SK-N-SH (cell line): ENCODE data around the gene CCDC102B. TPM values are rescaled to one million over a fixed set of nuclear protein-coding genes. Genes with fewer than 3 reads are reported as not detected.

ENCODE experiments used
- CTCF ChIA-PET: fragments of 300-600, 350-600 bp; formaldehyde crosslinking; extraction: SDS; loops from one replicate; lab custom pipeline; 2021; lab: Yijun Ruan, JAX
- POLR2A ChIA-PET: fragments of 350-600 bp; sonication (Branson Sonifier 250); formaldehyde crosslinking; extraction: SDS; loops from one replicate; lab custom pipeline; 2020; ENCODE audit warnings: antibody characterized with exemption, inconsistent platforms; lab: Yijun Ruan, JAX
- DNase-seq: peaks from one replicate; pipeline ENCODE4 v3.0.0; 2012
- H2AFZ ChIP-seq: fragments of 200-600 bp; sonication (generic); 2 replicates; pipeline ENCODE4 v1.8.1; 2016; ENCODE audit warnings: antibody characterized with exemption, mild to moderate bottlenecking, low read depth
- H3F3A ChIP-seq: fragments of 200-600 bp; sonication (generic); replicated peaks from 2 replicates; pipeline ENCODE3; 2016; ENCODE audit warnings: antibody characterized with exemption, mild to moderate bottlenecking; ENCODE audit not compliant: insufficient read depth
- H3K27ac ChIP-seq, 2 experiments: fragments of 200-500 bp in 1 of 2; fragments of 200-600 bp in 1 of 2; sonication (Bioruptor generic) in 1 of 2; sonication (generic), shearing (Covaris generic) in 1 of 2; 2 replicates each; pipeline versions ENCODE4 v1.5.1 to v1.6.1; 2014 to 2016; ENCODE audit warnings: low read depth in 2 of 2, inconsistent platforms in 1 of 2, low read length in 1 of 2, mild to moderate bottlenecking in 1 of 2, mixed read lengths in 1 of 2
- H3K27me3 ChIP-seq: fragments of 200-600 bp; sonication (generic), shearing (Covaris generic); 2 replicates; pipeline ENCODE4 v1.6.1; 2016; ENCODE audit warnings: mixed run types; ENCODE audit not compliant: insufficient read depth
- H3K36me3 ChIP-seq, 2 experiments: fragments of 200-500 bp in 1 of 2; fragments of 200-600 bp in 1 of 2; sonication (Bioruptor generic) in 1 of 2; sonication (generic) in 1 of 2; replicated peaks in 1 of 2; 2 replicates each; pipeline versions ENCODE3 to v1.5.1; 2014 to 2016; ENCODE audit warnings: low read length in 1 of 2, mild to moderate bottlenecking in 1 of 2; ENCODE audit not compliant: insufficient read depth in 2 of 2, control insufficient read depth in 1 of 2
- H3K4me1 ChIP-seq, 2 experiments: fragments of 200-500 bp in 1 of 2; fragments of 200-600 bp in 1 of 2; sonication (Bioruptor generic) in 1 of 2; sonication (generic), shearing (Covaris generic) in 1 of 2; 2 replicates each; pipeline versions ENCODE4 v1.5.1 to v1.6.1; 2014 to 2016; ENCODE audit warnings: low read depth in 1 of 2, low read length in 1 of 2, mixed run types in 1 of 2; ENCODE audit not compliant: insufficient read depth in 2 of 2, control insufficient read depth in 1 of 2
- H3K4me2 ChIP-seq: fragments of 200-600 bp; sonication (generic), shearing (Covaris generic); 2 replicates; pipeline ENCODE4 v1.6.1; 2017; ENCODE audit warnings: mixed run types
- H3K4me3 ChIP-seq, 2 experiments: fragments of 200-500 bp in 1 of 2; fragments of 200-600 bp in 1 of 2; sonication (Bioruptor generic) in 1 of 2; sonication (generic), shearing (Covaris generic) in 1 of 2; 2 replicates each; pipeline versions ENCODE4 v1.5.1 to v1.8.1; 2014 to 2016; ENCODE audit warnings: low read depth in 2 of 2, inconsistent platforms in 1 of 2, low read length in 1 of 2, mild to moderate bottlenecking in 1 of 2, mixed read lengths in 1 of 2, moderate library complexity in 1 of 2
- H3K79me2 ChIP-seq: fragments of 200-600 bp; sonication (generic); 2 replicates; pipeline ENCODE4 v1.8.1; 2017; ENCODE audit warnings: mild to moderate bottlenecking; ENCODE audit not compliant: insufficient read depth
- H3K9ac ChIP-seq: fragments of 200-600 bp; sonication (generic); 2 replicates; pipeline ENCODE4 v1.6.1; 2017; ENCODE audit warnings: mixed run types
- H3K9me2 ChIP-seq: fragments of 200-600 bp; sonication (generic); 2 replicates; pipeline ENCODE4 v1.6.1; 2017; ENCODE audit warnings: mixed run types
- H3K9me3 ChIP-seq: fragments of 200-600 bp; sonication (generic); 2 replicates; pipeline ENCODE4 v1.6.1; 2017; ENCODE audit warnings: mixed run types, mild to moderate bottlenecking, moderate library complexity
- H4K20me1 ChIP-seq: fragments of 200-600 bp; sonication (generic); 2 replicates; pipeline ENCODE4 v1.6.1; 2017; ENCODE audit warnings: mild to moderate bottlenecking, mixed run types; ENCODE audit not compliant: insufficient read depth
- EZH2phosphoT487 ChIP-seq: fragments of 200-600 bp; sonication (generic); IDR thresholded peaks from 2 replicates; pipeline ENCODE4 v1.6.1; 2017; ENCODE audit warnings: low read depth, mixed run types, mild to moderate bottlenecking, antibody characterized with exemption, moderate library complexity, borderline replicate concordance
- FOXM1 ChIP-seq: IDR thresholded peaks from 2 replicates; pipeline ENCODE4 v1.4.0; 2012; ENCODE audit warnings: low read depth, mild to moderate bottlenecking
- GABPA ChIP-seq: IDR thresholded peaks from 2 replicates; pipeline ENCODE4 v1.4.0; 2012; ENCODE audit warnings: low read depth, mild to moderate bottlenecking
- MEF2A ChIP-seq: IDR thresholded peaks from 2 replicates; pipeline ENCODE4 v1.4.0; 2012; ENCODE audit warnings: low read depth, borderline replicate concordance
- MXI1 ChIP-seq: IDR thresholded peaks from 2 replicates; pipeline ENCODE4 v1.6.1; 2012; ENCODE audit warnings: mild to moderate bottlenecking, low read depth, low read length, improper control_type of control experiment
- RCOR1 ChIP-seq: fragments of 150-350 bp; IDR thresholded peaks from 2 replicates; pipeline ENCODE4 v1.6.1; 2017; ENCODE audit warnings: antibody characterized with exemption, low read length
- REST ChIP-seq: IDR thresholded peaks from 2 replicates; pipeline ENCODE4 v1.6.1; 2012; ENCODE audit warnings: mild to moderate bottlenecking, low read depth, low read length, moderate library complexity
- RXRA ChIP-seq: IDR thresholded peaks from 2 replicates; pipeline ENCODE4 v1.4.0; 2012; ENCODE audit warnings: low read depth, mild to moderate bottlenecking, borderline replicate concordance
- SMC3 ChIP-seq: IDR thresholded peaks from 2 replicates; pipeline ENCODE4 v1.6.1; 2012; ENCODE audit warnings: low read depth, low read length, improper control_type of control experiment
- TCF12 ChIP-seq: IDR thresholded peaks from 2 replicates; pipeline ENCODE4 v1.4.0; 2012
- WGBS: methylation state at CpG from one replicate; pipeline ENCODE4 v1.1.6; 2017; ENCODE audit warnings: low lambda C conversion rate; 5-methylcytosine and 5-hydroxymethylcytosine counted together
- polyA plus RNA-seq, 3 experiments: library from polyadenylated mRNA; depleted of rRNA; stranded (reverse); fragments of >200 nt; gene quantifications; 2 replicates each; pipeline ENCODE4 v1.2.3, GENCODE V29; 2012

Gene CCDC102B
- polyA plus RNA-seq, 1 of the 3 experiments (the other 2 are of a cell fraction) = 2.0 TPM

GRCh38 chr18:68803356-68803755, 5.5 kb downstream of the CCDC102B start:
- ChIA-PET POLR2A (no interaction called here), CTCF (no interaction called here)
- no peaks in the 10 kb centered on the region for H3K36me3 ChIP-seq
- no peaks in the 10 kb centered on the region for H3K27me3 ChIP-seq
- H3K9me2 ChIP-seq = no peaks in the 10 kb centered on the region
- H3K27ac ChIP-seq = peak overlapping the region; percentile 55; a peak in 2 of 4 replicates
- no peak for DNase-seq
- 0 out of 2 replicates have a peak overlapping the region, but pooled peaks have one; percentile 6 for H2AFZ ChIP-seq
- peak; percentile 72 for TF ChIP-seq TCF12
- TF ChIP-seq MXI1 = no peak
- TF ChIP-seq MEF2A = no peak
- H3F3A ChIP-seq = no peaks in the 10 kb centered on the region
- H3K4me1 ChIP-seq = peaks cover 0 to 2% of the 10 kb centered on the region in 2 experiments; a peak in 3 of 4 replicates
- H3K9me3 ChIP-seq = no peaks in the 10 kb centered on the region
- no peaks in the 10 kb centered on the region for H4K20me1 ChIP-seq
- H3K9ac ChIP-seq = no peak overlapping the region
- WGBS = 31% methylated on average over 3 of the region's 3 CpGs
- H3K4me2 ChIP-seq = no peak overlapping the region; the same call in 1 of the 2 replicates
- H3K79me2 ChIP-seq = no peaks in the 10 kb centered on the region; the same call in 1 of the 2 replicates
- H3K4me3 ChIP-seq = no peak overlapping the region; a peak in 1 of 4 replicates

GRCh38 chr18:68817584-68817983, 19.7 kb downstream of the CCDC102B start:
- peak overlapping the region; percentile 26; the same call in 1 of the 2 replicates for H2AFZ ChIP-seq
- WGBS = 25% methylated on average over 3 of the region's 3 CpGs
- POLR2A ChIA-PET = no interaction called here

More at GRCh38 chr18:68817584-68817983, 19.7 kb downstream of the CCDC102B start:
- Histone ChIP-seq H3K9me3 (no peaks in the 10 kb centered on the region), H4K20me1 (no peaks in the 10 kb centered on the region), H3K9ac (no peak overlapping the region), H3K4me3 (no peak overlapping the region), H3K4me1 (no peaks in the 10 kb centered on the region; a peak in 1 of 4 replicates), H3K27ac (peak overlapping the region in 1 of 2 experiments; percentile 18; a peak in 1 of 4 replicates), H3K36me3 (no peaks in the 10 kb centered on the region), H3K9me2 (no peaks in the 10 kb centered on the region), H3K4me2 (no peak overlapping the region), H3F3A (no peaks in the 10 kb centered on the region), H3K27me3 (no peaks in the 10 kb centered on the region), H3K79me2 (no peaks in the 10 kb centered on the region)
- TF ChIP-seq EZH2phosphoT487 (no peak), FOXM1 (no peak), TCF12 (no peak), MXI1 (no peak), SMC3 (no peak), REST (no peak), GABPA (no peak), RCOR1 (no peak), RXRA (no peak)
- no peak for DNase-seq
- CTCF ChIA-PET = interaction anchor here (1.0 kb wide), 1 partner anchor 14 kb away, joined by 3 read pairs; no protein-coding TSS in a partner anchor
